Prostate gland (tissue), 2 donors: ENCODE measurements around the gene CDC16.

Experiments
- CTCF ChIP-seq, 4 experiments: fragments of 200-600 bp in 2 of 4; fragments of 450-650 bp in 2 of 4; sonication (generic) in 2 of 4; IDR thresholded peaks; 1 replicate in 3 of 4; 2 replicates in 1 of 4; pipeline ENCODE4 v1.5.1; 2016 to 2019; ENCODE audit warnings: antibody characterized with exemption in 4 of 4, mild to moderate bottlenecking in 2 of 4, moderate library complexity in 2 of 4
- POLR2AphosphoS5 ChIP-seq: sonication (generic); formaldehyde crosslinking; IDR thresholded peaks from one replicate; pipeline ENCODE4 v1.6.1; 2017; ENCODE audit warnings: antibody characterized with exemption

- TF ChIP-seq POLR2AphosphoS5 (no peak), CTCF (IDR thresholded peaks at IDR 0.05) (no peak)
Measured at GRCh38 chr13:114263578-114263977, 28.9 kb downstream of the CDC16 start.
